GM23338 (cell line): ENCODE results near the gene PLA2G6. TPM values are rescaled to one million over a fixed set of nuclear protein-coding genes. Genes with fewer than 3 reads are reported as not detected.

Experiments
- ATAC-seq: fragments of 200-7000 bp; cut with Tn5 transposase; 3 replicates; pipeline ENCODE4 v1.9.1; 2020
- DNase-seq: peaks from one replicate; pipeline ENCODE4 v3.0.0-alpha.2; 2015; ENCODE audit warnings: low spot score
- H2AFZ ChIP-seq: fragments of 200-600 bp; sonication (generic); 2 replicates; pipeline ENCODE4 v1.8.0; 2016; ENCODE audit warnings: antibody characterized with exemption, mild to moderate bottlenecking, moderate library complexity
- H3F3A ChIP-seq: fragments of 200-600 bp; sonication (generic); replicated peaks from 2 replicates; pipeline ENCODE4 v1.8.0; 2017; ENCODE audit warnings: antibody characterized with exemption, mixed run types, low read depth
- H3K27ac ChIP-seq: fragments of 200-600 bp; sonication (generic); 2 replicates; pipeline ENCODE4 v1.6.1; 2016; ENCODE audit warnings: low read depth
- H3K27me3 ChIP-seq: fragments of 200-600 bp; sonication (generic); 2 replicates; pipeline ENCODE4 v1.8.0; 2016; ENCODE audit warnings: mild to moderate bottlenecking, mixed run types, moderate library complexity; ENCODE audit not compliant: insufficient read depth
- H3K36me3 ChIP-seq: fragments of 200-600 bp; sonication (generic); 2 replicates; pipeline ENCODE4 v1.8.0; 2016; ENCODE audit warnings: mild to moderate bottlenecking; ENCODE audit not compliant: insufficient read depth
- H3K4me1 ChIP-seq: fragments of 200-600 bp; sonication (generic); 2 replicates; pipeline ENCODE4 v1.8.0; 2016; ENCODE audit warnings: mild to moderate bottlenecking, moderate library complexity; ENCODE audit not compliant: insufficient read depth
- H3K4me2 ChIP-seq: fragments of 200-600 bp; sonication (generic); 2 replicates; pipeline ENCODE4 v1.7.1; 2017; ENCODE audit warnings: mixed run types
- H3K4me3 ChIP-seq: fragments of 200-600 bp; sonication (generic); 2 replicates; pipeline ENCODE4 v1.6.1; 2016; ENCODE audit warnings: mixed run types
- H3K79me2 ChIP-seq: fragments of 200-600 bp; sonication (generic); replicated peaks from 2 replicates; pipeline ENCODE4 v1.8.0; 2017; ENCODE audit warnings: mild to moderate bottlenecking; ENCODE audit not compliant: insufficient read depth
- H3K9me2 ChIP-seq: fragments of 200-600 bp; sonication (generic); 2 replicates; pipeline ENCODE4 v1.8.0; 2017; ENCODE audit not compliant: insufficient read depth
- H4K20me1 ChIP-seq: fragments of 200-600 bp; sonication (generic); replicated peaks from 2 replicates; pipeline ENCODE4 v1.8.0; 2017; ENCODE audit warnings: mild to moderate bottlenecking; ENCODE audit not compliant: insufficient read depth
- H3K27ac Mint-ChIP-seq: 2 replicates; pipeline ENCODE4 v1.8.0; 2020; ENCODE audit warnings: inconsistent platforms, mild to moderate bottlenecking, moderate library complexity, mixed read lengths
- H3K27me3 Mint-ChIP-seq: 3 replicates; pipeline ENCODE4 v1.8.0; 2022; ENCODE audit warnings: low read depth, mild to moderate bottlenecking, moderate library complexity, mixed read lengths, inconsistent platforms; ENCODE audit not compliant: insufficient read depth, poor library complexity
- H3K36me3 Mint-ChIP-seq: 3 replicates; pipeline ENCODE4 v1.8.0; 2021; ENCODE audit warnings: low read depth, mild to moderate bottlenecking, inconsistent platforms, moderate library complexity, mixed read lengths
- H3K4me1 Mint-ChIP-seq: 3 replicates; pipeline ENCODE4 v1.8.0; 2020; ENCODE audit warnings: mild to moderate bottlenecking, inconsistent platforms, mixed read lengths
- H3K4me3 Mint-ChIP-seq: 3 replicates; pipeline ENCODE4 v1.8.0; 2021; ENCODE audit warnings: moderate library complexity, mild to moderate bottlenecking, inconsistent platforms, mixed read lengths
- H3K9me3 Mint-ChIP-seq: 3 replicates; pipeline ENCODE4 v1.8.0; 2020; ENCODE audit warnings: moderate library complexity, mild to moderate bottlenecking, inconsistent platforms, mixed read lengths
- CREB1 ChIP-seq: fragments of 250-450 bp; sonication (Bioruptor Pico); IDR thresholded peaks from 2 replicates; pipeline ENCODE4 v1.5.0; 2020; ENCODE audit warnings: low read depth, mild to moderate bottlenecking, moderate library complexity
- EZH2 ChIP-seq: fragments of 200-600 bp; sonication (generic); IDR thresholded peaks from one replicate; pipeline ENCODE4 v1.8.0; 2017; ENCODE audit warnings: antibody characterized with exemption, mild to moderate bottlenecking, low read depth; ENCODE audit not compliant: unreplicated experiment
- EZH2phosphoT487 ChIP-seq: fragments of 200-600 bp; sonication (generic); IDR thresholded peaks from one replicate; pipeline ENCODE4 v1.8.1; 2018; ENCODE audit warnings: antibody characterized with exemption; ENCODE audit not compliant: unreplicated experiment
- JUNB ChIP-seq: IDR thresholded peaks from one replicate; pipeline ENCODE4 v1.6.1; 2016; ENCODE audit warnings: antibody characterized with exemption; ENCODE audit not compliant: unreplicated experiment
- NANOG ChIP-seq: IDR thresholded peaks from 2 replicates; pipeline ENCODE4 v1.6.1; 2016; ENCODE audit warnings: antibody characterized with exemption, borderline replicate concordance
- POLR2AphosphoS5 ChIP-seq: IDR thresholded peaks from 2 replicates; pipeline ENCODE4 v1.6.1; 2016; ENCODE audit warnings: antibody characterized with exemption, low read depth
- ZNF114 ChIP-seq: fragments of 250-450 bp; sonication (Bioruptor Pico); IDR thresholded peaks from 2 replicates; pipeline ENCODE4 v1.5.0; 2020; ENCODE audit warnings: mild to moderate bottlenecking, moderate library complexity
- ZNF331 ChIP-seq: fragments of 250-450 bp; sonication (Bioruptor Pico); IDR thresholded peaks from 2 replicates; pipeline ENCODE4 v1.5.0; 2020; ENCODE audit warnings: low read depth, mild to moderate bottlenecking, moderate library complexity
- ZNF462 ChIP-seq: fragments of 250-450 bp; sonication (Bioruptor Pico); IDR thresholded peaks from 2 replicates; pipeline ENCODE4 v1.5.0; 2020; ENCODE audit warnings: mild to moderate bottlenecking, moderate library complexity
- polyA plus RNA-seq: library from polyadenylated mRNA; unstranded; fragments of >200 nt; fragmentation: Nextera tagmentation; extraction: Ambion mirVana; gene quantifications from 2 replicates; pipeline ENCODE4 v1.2.1, GENCODE V29; 2016
- total RNA-seq: library from RNA; depleted of rRNA; stranded (reverse); fragments of >200 nt; shearing (Covaris generic); gene quantifications from 2 replicates; pipeline ENCODE4 v1.2.3, GENCODE V29; 2014
- TF ChIP-seq, protein P1 (sequence below): IDR thresholded peaks from one replicate; pipeline ENCODE4 v1.6.1; 2018; ENCODE audit warnings: antibody characterized with exemption; ENCODE audit not compliant: unreplicated experiment
- TF ChIP-seq, protein P2 (sequence below), 2 experiments: fragments of 200-600 bp in 1 of 2; sonication (generic) in 1 of 2; conservative IDR thresholded peaks; 2 replicates each; pipeline versions ENCODE4 v1.5.1 to v1.6.1; 2016 to 2017; ENCODE audit warnings: antibody characterized with exemption in 2 of 2, low read depth in 2 of 2, mild to moderate bottlenecking in 2 of 2, moderate library complexity in 1 of 2
- TF ChIP-seq, protein P3 (sequence below): IDR thresholded peaks from 2 replicates; pipeline ENCODE4 v1.6.1; 2016; ENCODE audit warnings: antibody characterized with exemption

PLA2G6 gene
- total and polyA plus RNA-seq, 2 experiments from 2014 or later: 4.5 to 12.6 TPM

DNA sequence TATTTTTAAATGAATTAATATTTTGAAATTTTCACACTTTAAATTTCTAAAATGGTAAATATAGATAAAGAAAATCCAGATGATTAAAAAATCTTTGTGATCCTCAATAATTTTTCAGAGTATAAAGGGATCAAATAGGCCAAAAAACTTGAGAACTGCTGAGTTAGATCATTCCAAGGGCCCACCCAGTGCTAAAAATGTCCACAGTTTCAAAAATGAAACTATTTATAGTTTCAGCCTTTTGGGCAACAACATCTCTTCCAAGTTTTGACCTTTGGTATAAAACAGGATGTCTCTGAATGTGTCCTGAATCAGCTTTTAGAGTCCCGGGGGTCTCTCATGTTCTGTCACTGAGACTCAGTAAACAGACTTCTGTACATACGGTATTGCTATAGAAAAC is 50.2 kb downstream of the PLA2G6 start:
- Histone ChIP-seq H3K4me2 (no peak overlapping the region), H3K79me2 (no peaks in the 10 kb centered on the region), H3K9me2 (no peaks in the 10 kb centered on the region), H3K27ac (no peak overlapping the region), H3K36me3 (no peaks in the 10 kb centered on the region), H4K20me1 (no peaks in the 10 kb centered on the region), H3K4me1 (no peaks in the 10 kb centered on the region), H2AFZ (no peak overlapping the region), H3F3A (no peaks in the 10 kb centered on the region), H3K4me3 (no peak overlapping the region), H3K27me3 (no peaks in the 10 kb centered on the region)
- ATAC-seq (no peak), DNase-seq (no peak)
- Mint-ChIP-seq H3K27ac (no peak overlapping the region), H3K4me1 (no peaks in the 10 kb centered on the region; the same call in 2 of the 3 replicates), H3K36me3 (peaks cover 3% of the 10 kb centered on the region; the same call in 1 of the 3 replicates), H3K27me3 (peaks cover 8% of the 10 kb centered on the region), H3K4me3 (no peak overlapping the region), H3K9me3 (no peaks in the 10 kb centered on the region)
- TF ChIP-seq, protein P1, sequence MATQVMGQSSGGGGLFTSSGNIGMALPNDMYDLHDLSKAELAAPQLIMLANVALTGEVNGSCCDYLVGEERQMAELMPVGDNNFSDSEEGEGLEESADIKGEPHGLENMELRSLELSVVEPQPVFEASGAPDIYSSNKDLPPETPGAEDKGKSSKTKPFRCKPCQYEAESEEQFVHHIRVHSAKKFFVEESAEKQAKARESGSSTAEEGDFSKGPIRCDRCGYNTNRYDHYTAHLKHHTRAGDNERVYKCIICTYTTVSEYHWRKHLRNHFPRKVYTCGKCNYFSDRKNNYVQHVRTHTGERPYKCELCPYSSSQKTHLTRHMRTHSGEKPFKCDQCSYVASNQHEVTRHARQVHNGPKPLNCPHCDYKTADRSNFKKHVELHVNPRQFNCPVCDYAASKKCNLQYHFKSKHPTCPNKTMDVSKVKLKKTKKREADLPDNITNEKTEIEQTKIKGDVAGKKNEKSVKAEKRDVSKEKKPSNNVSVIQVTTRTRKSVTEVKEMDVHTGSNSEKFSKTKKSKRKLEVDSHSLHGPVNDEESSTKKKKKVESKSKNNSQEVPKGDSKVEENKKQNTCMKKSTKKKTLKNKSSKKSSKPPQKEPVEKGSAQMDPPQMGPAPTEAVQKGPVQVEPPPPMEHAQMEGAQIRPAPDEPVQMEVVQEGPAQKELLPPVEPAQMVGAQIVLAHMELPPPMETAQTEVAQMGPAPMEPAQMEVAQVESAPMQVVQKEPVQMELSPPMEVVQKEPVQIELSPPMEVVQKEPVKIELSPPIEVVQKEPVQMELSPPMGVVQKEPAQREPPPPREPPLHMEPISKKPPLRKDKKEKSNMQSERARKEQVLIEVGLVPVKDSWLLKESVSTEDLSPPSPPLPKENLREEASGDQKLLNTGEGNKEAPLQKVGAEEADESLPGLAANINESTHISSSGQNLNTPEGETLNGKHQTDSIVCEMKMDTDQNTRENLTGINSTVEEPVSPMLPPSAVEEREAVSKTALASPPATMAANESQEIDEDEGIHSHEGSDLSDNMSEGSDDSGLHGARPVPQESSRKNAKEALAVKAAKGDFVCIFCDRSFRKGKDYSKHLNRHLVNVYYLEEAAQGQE: no peak
- TF ChIP-seq NANOG (no peak), CREB1 (CRISPR knock-in tag) (no peak), ZNF462 (CRISPR knock-in tag) (no peak), ZNF331 (CRISPR knock-in tag) (no peak), JUNB (no peak), POLR2AphosphoS5 (no peak), EZH2phosphoT487 (no peak), ZNF114 (no peak), EZH2 (no peak)
- TF ChIP-seq, protein P2, sequence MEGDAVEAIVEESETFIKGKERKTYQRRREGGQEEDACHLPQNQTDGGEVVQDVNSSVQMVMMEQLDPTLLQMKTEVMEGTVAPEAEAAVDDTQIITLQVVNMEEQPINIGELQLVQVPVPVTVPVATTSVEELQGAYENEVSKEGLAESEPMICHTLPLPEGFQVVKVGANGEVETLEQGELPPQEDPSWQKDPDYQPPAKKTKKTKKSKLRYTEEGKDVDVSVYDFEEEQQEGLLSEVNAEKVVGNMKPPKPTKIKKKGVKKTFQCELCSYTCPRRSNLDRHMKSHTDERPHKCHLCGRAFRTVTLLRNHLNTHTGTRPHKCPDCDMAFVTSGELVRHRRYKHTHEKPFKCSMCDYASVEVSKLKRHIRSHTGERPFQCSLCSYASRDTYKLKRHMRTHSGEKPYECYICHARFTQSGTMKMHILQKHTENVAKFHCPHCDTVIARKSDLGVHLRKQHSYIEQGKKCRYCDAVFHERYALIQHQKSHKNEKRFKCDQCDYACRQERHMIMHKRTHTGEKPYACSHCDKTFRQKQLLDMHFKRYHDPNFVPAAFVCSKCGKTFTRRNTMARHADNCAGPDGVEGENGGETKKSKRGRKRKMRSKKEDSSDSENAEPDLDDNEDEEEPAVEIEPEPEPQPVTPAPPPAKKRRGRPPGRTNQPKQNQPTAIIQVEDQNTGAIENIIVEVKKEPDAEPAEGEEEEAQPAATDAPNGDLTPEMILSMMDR (conservative IDR thresholded peaks at IDR 0.05; ENCODE audit: low read depth in 2 of 2): no peak
- TF ChIP-seq, protein P3, sequence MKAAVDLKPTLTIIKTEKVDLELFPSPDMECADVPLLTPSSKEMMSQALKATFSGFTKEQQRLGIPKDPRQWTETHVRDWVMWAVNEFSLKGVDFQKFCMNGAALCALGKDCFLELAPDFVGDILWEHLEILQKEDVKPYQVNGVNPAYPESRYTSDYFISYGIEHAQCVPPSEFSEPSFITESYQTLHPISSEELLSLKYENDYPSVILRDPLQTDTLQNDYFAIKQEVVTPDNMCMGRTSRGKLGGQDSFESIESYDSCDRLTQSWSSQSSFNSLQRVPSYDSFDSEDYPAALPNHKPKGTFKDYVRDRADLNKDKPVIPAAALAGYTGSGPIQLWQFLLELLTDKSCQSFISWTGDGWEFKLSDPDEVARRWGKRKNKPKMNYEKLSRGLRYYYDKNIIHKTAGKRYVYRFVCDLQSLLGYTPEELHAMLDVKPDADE: no peak
